Keratinocyte (primary cell): Measurements from ENCODE around the gene RTKN2. TPM values are rescaled to one million over a fixed set of nuclear protein-coding genes. Genes with fewer than 3 reads are reported as not detected.

Experiments
- DNase-seq: peaks from one replicate; pipeline ENCODE4 v3.0.0-alpha.2; 2011; ENCODE audit warnings: low read depth, missing footprints, low spot score
- FAIRE-seq: peaks from 2 replicates; lab custom pipeline; 2011; peaks lifted over from hg19 to GRCh38; lab: Jason Lieb, UNC
- H2AFZ ChIP-seq: 2 replicates; pipeline ENCODE4 v1.6.0; 2012; ENCODE audit warnings: low read length, control low read depth, inconsistent platforms; ENCODE audit not compliant: control insufficient read depth
- H3K27ac ChIP-seq: 2 replicates; pipeline ENCODE4 v1.5.1; 2011; ENCODE audit warnings: low read length; ENCODE audit not compliant: control insufficient read depth, insufficient read depth
- H3K27me3 ChIP-seq: 3 replicates; pipeline ENCODE4 v1.6.0; 2011; ENCODE audit warnings: low read length; ENCODE audit not compliant: control insufficient read depth, insufficient read depth; ENCODE audit errors: extremely low read depth
- H3K36me3 ChIP-seq, 2 experiments: 2 replicates in 1 of 2; 3 replicates in 1 of 2; pipeline ENCODE4 v1.5.1; 2011; ENCODE audit warnings: low read length in 2 of 2, mild to moderate bottlenecking in 1 of 2; ENCODE audit not compliant: control insufficient read depth in 2 of 2, insufficient read depth in 2 of 2; ENCODE audit errors: extremely low read depth in 1 of 2
- H3K4me1 ChIP-seq: 3 replicates; pipeline ENCODE4 v1.5.1; 2011; ENCODE audit warnings: low read length; ENCODE audit not compliant: control insufficient read depth, insufficient read depth; ENCODE audit errors: extremely low read depth
- H3K4me2 ChIP-seq: 3 replicates; pipeline ENCODE4 v1.6.0; 2011; ENCODE audit warnings: low read depth, low read length; ENCODE audit not compliant: control insufficient read depth, insufficient read depth; ENCODE audit errors: extremely low read depth
- H3K4me3 ChIP-seq, 3 experiments: fragments of 200-600 bp in 1 of 3; sonication (generic) in 1 of 3; 2 replicates in 2 of 3; 3 replicates in 1 of 3; pipeline ENCODE4 v1.5.1; 2011 to 2016; ENCODE audit warnings: low read length in 3 of 3, mild to moderate bottlenecking in 3 of 3, control low read depth in 2 of 3, inconsistent platforms in 1 of 3, low read depth in 1 of 3, mixed read lengths in 1 of 3, mixed run types in 1 of 3, moderate library complexity in 1 of 3; ENCODE audit not compliant: control insufficient read depth in 2 of 3, insufficient read depth in 2 of 3; ENCODE audit errors: extremely low read depth in 1 of 3
- H3K79me2 ChIP-seq: 2 replicates; pipeline ENCODE4 v1.6.0; 2012; ENCODE audit warnings: low read length; ENCODE audit not compliant: control insufficient read depth, insufficient read depth
- H3K9ac ChIP-seq: 3 replicates; pipeline ENCODE4 v1.6.0; 2011; ENCODE audit warnings: low read length; ENCODE audit not compliant: control insufficient read depth, insufficient read depth; ENCODE audit errors: extremely low read depth
- H3K9me1 ChIP-seq: 3 replicates; pipeline ENCODE4 v1.6.0; 2011; ENCODE audit warnings: low read length; ENCODE audit not compliant: control insufficient read depth, insufficient read depth; ENCODE audit errors: extremely low read depth
- H3K9me3 ChIP-seq: 2 replicates; pipeline ENCODE4 v1.5.1; 2012; ENCODE audit warnings: low read depth, low read length; ENCODE audit not compliant: control insufficient read depth
- H4K20me1 ChIP-seq: 3 replicates; pipeline ENCODE4 v1.6.0; 2011; ENCODE audit warnings: low read length; ENCODE audit not compliant: control insufficient read depth, insufficient read depth; ENCODE audit errors: extremely low read depth
- EZH2 ChIP-seq: IDR thresholded peaks from one replicate; pipeline ENCODE4 v1.6.1; 2012; ENCODE audit warnings: inconsistent platforms, mild to moderate bottlenecking, low read length, moderate library complexity
- dilution Hi-C: fragments of 300-500 bp; cut with MboI; formaldehyde crosslinking; loops from one replicate; pipeline ENCODE4 v1.7.0; 2020; ENCODE audit warnings: low sequenced_read_pairs; ENCODE audit not compliant: extremely low pct_ligation_motif_present
- polyA plus RNA-seq, 5 experiments: library from polyadenylated mRNA; depleted of rRNA in 3 of 5; stranded (reverse) in 3 of 5; stranded (forward) in 1 of 5; unstranded in 1 of 5; fragments of >200 nt; gene quantifications; 1 replicate in 1 of 5; 2 replicates in 3 of 5; 3 replicates in 1 of 5; pipeline versions ENCODE4 v1.2.1 to v1.2.3, GENCODE V29; 2011 to 2012; ENCODE audit warnings: missing spikeins in 2 of 5, low read depth in 1 of 5, low replicate concordance in 1 of 5
- TF ChIP-seq, protein P1 (sequence below), 3 experiments: IDR thresholded peaks in 1 of 3; conservative IDR thresholded peaks in 1 of 3; optimal IDR thresholded peaks in 1 of 3; 2 replicates in 2 of 3; 3 replicates in 1 of 3; pipeline versions ENCODE3 to v1.5.1; 2011; ENCODE audit warnings: low read length in 3 of 3, mild to moderate bottlenecking in 3 of 3, moderate library complexity in 2 of 3, control low read depth in 1 of 3, inconsistent platforms in 1 of 3; ENCODE audit not compliant: insufficient read depth in 2 of 3; ENCODE audit errors: extremely low read depth in 1 of 3

RTKN2 gene
- polyA plus RNA-seq, 1 donor (not counting 4 experiments of a cell fraction or from before 2014, with no cell fraction given): 3.2 TPM

- FAIRE-seq (no peak), DNase-seq (no peak)
- no peaks in the 10 kb centered on the region for H3K79me2 ChIP-seq
- no peaks in the 10 kb centered on the region for H4K20me1 ChIP-seq
- H3K27ac ChIP-seq: no peak overlapping the region
- no peaks in the 10 kb centered on the region for H3K9me3 ChIP-seq
- no peak overlapping the region for H3K4me3 ChIP-seq
- H3K4me1 ChIP-seq: peaks cover 4% of the 10 kb centered on the region
- no peak overlapping the region for H3K9ac ChIP-seq
- no peak overlapping the region for H3K4me2 ChIP-seq
- dilution Hi-C loops: no loop called here
- no peaks in the 10 kb centered on the region for H3K36me3 ChIP-seq
- H3K9me1 ChIP-seq: no peaks in the 10 kb centered on the region
- H2AFZ ChIP-seq: no peak overlapping the region
- H3K27me3 ChIP-seq: no peaks in the 10 kb centered on the region
- TF ChIP-seq, protein P1, sequence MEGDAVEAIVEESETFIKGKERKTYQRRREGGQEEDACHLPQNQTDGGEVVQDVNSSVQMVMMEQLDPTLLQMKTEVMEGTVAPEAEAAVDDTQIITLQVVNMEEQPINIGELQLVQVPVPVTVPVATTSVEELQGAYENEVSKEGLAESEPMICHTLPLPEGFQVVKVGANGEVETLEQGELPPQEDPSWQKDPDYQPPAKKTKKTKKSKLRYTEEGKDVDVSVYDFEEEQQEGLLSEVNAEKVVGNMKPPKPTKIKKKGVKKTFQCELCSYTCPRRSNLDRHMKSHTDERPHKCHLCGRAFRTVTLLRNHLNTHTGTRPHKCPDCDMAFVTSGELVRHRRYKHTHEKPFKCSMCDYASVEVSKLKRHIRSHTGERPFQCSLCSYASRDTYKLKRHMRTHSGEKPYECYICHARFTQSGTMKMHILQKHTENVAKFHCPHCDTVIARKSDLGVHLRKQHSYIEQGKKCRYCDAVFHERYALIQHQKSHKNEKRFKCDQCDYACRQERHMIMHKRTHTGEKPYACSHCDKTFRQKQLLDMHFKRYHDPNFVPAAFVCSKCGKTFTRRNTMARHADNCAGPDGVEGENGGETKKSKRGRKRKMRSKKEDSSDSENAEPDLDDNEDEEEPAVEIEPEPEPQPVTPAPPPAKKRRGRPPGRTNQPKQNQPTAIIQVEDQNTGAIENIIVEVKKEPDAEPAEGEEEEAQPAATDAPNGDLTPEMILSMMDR (optimal IDR thresholded peaks at IDR 0.05 in 1 of 3, IDR thresholded peaks at IDR 0.05 in 1 of 3, conservative IDR thresholded peaks at IDR 0.05 in 1 of 3; ENCODE audit: extremely low read depth in 1 of 3, insufficient read depth in 2 of 3, low read length in 3 of 3): no peak
- no peak for TF ChIP-seq EZH2
These were observed 88.0 kb downstream of the RTKN2 start for GRCh38 chr10:62180677-62181076.

GRCh38 chr10:62178568-62178967 is 90.1 kb downstream of the RTKN2 start:
- Histone ChIP-seq H2AFZ (no peak overlapping the region), H3K36me3 (no peaks in the 10 kb centered on the region), H3K4me2 (no peak overlapping the region), H3K27ac (no peak overlapping the region), H3K9ac (no peak overlapping the region), H3K27me3 (no peaks in the 10 kb centered on the region), H3K4me1 (peaks cover 4% of the 10 kb centered on the region), H3K4me3 (no peak overlapping the region), H3K9me1 (no peaks in the 10 kb centered on the region), H3K79me2 (no peaks in the 10 kb centered on the region), H3K9me3 (no peaks in the 10 kb centered on the region), H4K20me1 (no peaks in the 10 kb centered on the region)
- no peak for FAIRE-seq
- dilution Hi-C loops: no loop called here
- no peak for TF ChIP-seq EZH2
- TF ChIP-seq, protein P1 (optimal IDR thresholded peaks at IDR 0.05 in 1 of 3, IDR thresholded peaks at IDR 0.05 in 1 of 3, conservative IDR thresholded peaks at IDR 0.05 in 1 of 3; ENCODE audit: extremely low read depth in 1 of 3, insufficient read depth in 2 of 3, low read length in 3 of 3): no peak
- no peak for DNase-seq
